DLD1 (cell line): ENCODE measurements around the gene DNAJC5.
"Not testable (repeated sequence)": the region's sequence is repeated elsewhere in the genome, so short reads cannot be mapped to it uniquely, and the experiment has no call there.

Source experiments
- in situ Hi-C: cut with HindIII; loops from 2 replicates; pipeline ENCODE4 v1.10.0; 2017; ENCODE audit warnings: low sequenced_read_pairs

Gene DNAJC5

GRCh38 chr20:63966172-63966943, 71.4 kb downstream of the DNAJC5 start:
- in situ Hi-C loops: no loop called here

- in situ Hi-C loops: no loop called here
Observed at GRCh38 chr20:63966944-63967322, 72.0 kb downstream of the DNAJC5 start.

- in situ Hi-C loops: no loop called here
Observed at GRCh38 chr20:63967330-63968135, 72.6 kb downstream of the DNAJC5 start.

- in situ Hi-C loops: no loop called here
Observed at GRCh38 chr20:63968136-63968927, 73.4 kb downstream of the DNAJC5 start.

- in situ Hi-C loops: no loop called here
Observed at GRCh38 chr20:63968928-63969760, 74.2 kb downstream of the DNAJC5 start.

- in situ Hi-C loops: no loop called here
Observed at GRCh38 chr20:63969838-63970713, 75.2 kb downstream of the DNAJC5 start, which contains the start of gene ZNF512B. Gene ZNF512B (minus strand): TSS chr20:63969930. CDS start chr20:63967950, 1,980 bp downstream.

- in situ Hi-C loops: no loop called here
Observed at GRCh38 chr20:63970714-63971431, 75.9 kb downstream of the DNAJC5 start.

GRCh38 chr20:63971960-63972311, 77.0 kb downstream of the DNAJC5 start:
- in situ Hi-C loops: not testable (repeated sequence)

- in situ Hi-C loops: no loop called here
Observed at GRCh38 chr20:63972312-63973159, 77.6 kb downstream of the DNAJC5 start.

GRCh38 chr20:63973160-63973479, 78.2 kb downstream of the DNAJC5 start:
- in situ Hi-C loops: no loop called here

- in situ Hi-C loops: no loop called here
Observed at GRCh38 chr20:63973636-63974401, 78.9 kb downstream of the DNAJC5 start.

- in situ Hi-C loops: no loop called here
Observed at GRCh38 chr20:63974402-63975200, 79.7 kb downstream of the DNAJC5 start.

- in situ Hi-C loops: not testable (repeated sequence)
Observed at GRCh38 chr20:63976511-63976910, 81.6 kb downstream of the DNAJC5 start.

GRCh38 chr20:63976980-63977738, 82.2 kb downstream of the DNAJC5 start:
- in situ Hi-C loops: no loop called here

- in situ Hi-C loops: no loop called here
Observed at GRCh38 chr20:63977739-63978276, 82.9 kb downstream of the DNAJC5 start.
